ENCODE results near the gene PCDHA9. TPM values are rescaled to one million over a fixed set of nuclear protein-coding genes. Genes with fewer than 3 reads are reported as not detected.
"Not testable (repeated sequence)": the region's sequence is repeated elsewhere in the genome, so short reads cannot be mapped to it uniquely, and the experiment has no call there.

Gene PCDHA9, protein sequence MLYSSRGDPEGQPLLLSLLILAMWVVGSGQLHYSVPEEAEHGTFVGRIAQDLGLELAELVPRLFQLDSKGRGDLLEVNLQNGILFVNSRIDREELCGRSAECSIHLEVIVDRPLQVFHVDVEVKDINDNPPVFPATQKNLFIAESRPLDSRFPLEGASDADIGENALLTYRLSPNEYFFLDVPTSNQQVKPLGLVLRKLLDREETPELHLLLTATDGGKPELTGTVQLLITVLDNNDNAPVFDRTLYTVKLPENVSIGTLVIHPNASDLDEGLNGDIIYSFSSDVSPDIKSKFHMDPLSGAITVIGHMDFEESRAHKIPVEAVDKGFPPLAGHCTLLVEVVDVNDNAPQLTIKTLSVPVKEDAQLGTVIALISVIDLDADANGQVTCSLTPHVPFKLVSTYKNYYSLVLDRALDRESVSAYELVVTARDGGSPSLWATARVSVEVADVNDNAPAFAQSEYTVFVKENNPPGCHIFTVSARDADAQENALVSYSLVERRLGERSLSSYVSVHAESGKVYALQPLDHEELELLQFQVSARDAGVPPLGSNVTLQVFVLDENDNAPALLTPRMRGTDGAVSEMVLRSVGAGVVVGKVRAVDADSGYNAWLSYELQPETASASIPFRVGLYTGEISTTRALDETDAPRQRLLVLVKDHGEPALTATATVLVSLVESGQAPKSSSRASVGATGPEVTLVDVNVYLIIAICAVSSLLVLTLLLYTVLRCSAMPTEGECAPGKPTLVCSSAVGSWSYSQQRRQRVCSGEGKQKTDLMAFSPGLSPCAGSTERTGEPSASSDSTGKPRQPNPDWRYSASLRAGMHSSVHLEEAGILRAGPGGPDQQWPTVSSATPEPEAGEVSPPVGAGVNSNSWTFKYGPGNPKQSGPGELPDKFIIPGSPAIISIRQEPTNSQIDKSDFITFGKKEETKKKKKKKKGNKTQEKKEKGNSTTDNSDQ
- polyA plus RNA-seq: under 1 TPM in 1 of 2 donors, not detected in 1; 0.02 TPM

DNA sequence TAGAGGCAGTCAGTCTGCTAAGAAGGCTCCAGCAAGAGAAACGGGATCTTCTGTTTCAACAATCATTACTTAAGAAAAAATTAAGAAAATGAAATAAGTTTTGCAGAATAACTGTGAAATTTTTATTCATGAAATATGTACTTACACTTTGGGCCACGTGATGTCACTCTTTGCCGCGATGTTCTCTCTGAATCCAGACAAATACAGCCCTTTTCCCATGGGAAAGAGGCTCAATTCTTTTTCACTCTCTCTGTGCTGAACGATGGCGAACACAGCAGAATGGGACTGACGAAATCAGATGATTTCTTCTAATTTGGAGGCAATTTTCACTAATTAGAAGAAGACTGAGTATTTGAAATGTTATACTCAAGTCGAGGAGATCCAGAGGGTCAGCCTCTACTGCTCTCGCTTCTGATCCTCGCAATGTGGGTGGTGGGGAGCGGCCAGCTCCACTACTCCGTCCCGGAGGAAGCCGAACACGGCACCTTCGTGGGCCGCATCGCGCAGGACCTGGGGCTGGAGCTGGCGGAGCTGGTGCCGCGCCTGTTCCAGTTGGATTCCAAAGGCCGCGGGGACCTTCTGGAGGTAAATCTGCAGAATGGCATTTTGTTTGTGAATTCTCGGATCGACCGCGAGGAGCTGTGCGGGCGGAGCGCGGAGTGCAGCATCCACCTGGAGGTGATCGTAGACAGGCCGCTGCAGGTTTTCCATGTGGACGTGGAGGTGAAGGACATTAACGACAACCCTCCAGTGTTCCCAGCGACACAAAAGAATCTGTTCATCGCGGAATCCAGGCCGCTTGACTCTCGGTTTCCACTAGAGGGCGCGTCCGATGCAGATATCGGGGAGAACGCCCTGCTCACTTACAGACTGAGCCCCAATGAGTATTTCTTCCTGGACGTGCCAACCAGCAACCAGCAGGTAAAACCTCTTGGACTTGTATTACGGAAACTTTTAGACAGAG is at the start of gene PCDHA9:
TSS of gene PCDHA9 (plus strand) at position 244 of the 964 bp plus-strand sequence. CDS start at position 358, 114 bp downstream.
- not testable (repeated sequence) for H3K27me3 ChIP-seq (ENCODE audit: control insufficient read depth in 1 of 2, insufficient read depth in 2 of 2, low read length in 2 of 2); H3K4me1 ChIP-seq (ENCODE audit: control insufficient read depth in 2 of 2, insufficient read depth in 2 of 2, low read length in 1 of 2); H3K36me3 ChIP-seq (ENCODE audit: control insufficient read depth in 2 of 2, insufficient read depth in 2 of 2, low read length in 1 of 2); H3K27ac ChIP-seq (ENCODE audit: low read depth in 2 of 2, low read length in 1 of 2); H3K4me3 ChIP-seq (ENCODE audit: low read depth in 1 of 2, low read length in 2 of 2)
- 18 to 24% methylated on average over 10 to 46 of the region's 48 CpGs for WGBS, 2 donors
- peaks cover 0 to 20% of the 10 kb centered on the region in 2 donors for H3K9me3 ChIP-seq (ENCODE audit: control insufficient read depth in 2 of 2, insufficient read depth in 1 of 2, low read depth in 1 of 2, low read length in 1 of 2)

DNA sequence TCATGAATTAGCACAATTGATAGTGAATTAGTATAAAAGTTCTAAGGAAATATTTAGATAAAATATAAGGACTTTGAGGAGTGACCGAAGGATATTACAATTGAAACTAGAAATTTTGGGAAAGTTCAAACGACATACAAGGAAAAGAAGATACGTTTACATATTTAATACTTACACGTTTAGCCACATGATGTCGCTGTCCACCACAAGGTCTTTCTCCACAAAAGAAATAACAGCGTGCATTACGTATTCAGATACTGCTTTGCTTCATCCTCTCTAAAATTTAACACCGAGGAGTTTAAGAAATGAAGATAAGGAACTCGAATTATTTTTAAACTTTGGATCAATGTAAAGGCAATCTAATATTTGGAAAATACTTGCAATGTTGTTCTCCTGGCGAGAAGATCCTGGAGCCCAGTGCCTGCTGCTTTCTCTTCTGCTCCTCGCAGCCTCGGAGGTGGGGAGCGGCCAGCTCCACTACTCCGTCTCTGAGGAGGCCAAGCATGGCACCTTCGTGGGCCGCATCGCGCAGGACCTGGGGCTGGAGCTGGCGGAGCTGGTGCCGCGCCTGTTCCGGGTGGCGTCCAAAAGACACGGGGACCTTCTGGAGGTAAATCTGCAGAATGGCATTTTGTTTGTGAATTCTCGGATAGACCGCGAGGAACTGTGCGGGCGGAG is 47.2 kb upstream of the PCDHA9 start, which contains the start of gene PCDHA3:
TSS of gene PCDHA3 (plus strand) at position 242 of the 678 bp plus-strand sequence.
- WGBS, 2 donors: 23 to 25% methylated on average over 29 of the region's 29 CpGs
- no peak within 1 kb of the TSS for H3K27ac ChIP-seq (ENCODE audit: low read depth in 2 of 2, low read length in 1 of 2)
- H3K4me1 ChIP-seq (ENCODE audit: control insufficient read depth in 2 of 2, insufficient read depth in 2 of 2, low read length in 1 of 2): peaks cover 0 to 4% of the 10 kb centered on the region in 2 donors
- H3K36me3 ChIP-seq (ENCODE audit: control insufficient read depth in 2 of 2, insufficient read depth in 2 of 2, low read length in 1 of 2): no peaks in the 10 kb centered on the region
- H3K4me3 ChIP-seq (ENCODE audit: low read depth in 1 of 2, low read length in 2 of 2): no peak within 1 kb of the TSS
- H3K9me3 ChIP-seq (ENCODE audit: control insufficient read depth in 2 of 2, insufficient read depth in 1 of 2, low read depth in 1 of 2, low read length in 1 of 2): peaks cover 19 to 30% of the 10 kb centered on the region in 2 donors
- H3K27me3 ChIP-seq (ENCODE audit: control insufficient read depth in 1 of 2, insufficient read depth in 2 of 2, low read length in 2 of 2): peaks cover 0 to 2% of the 10 kb centered on the region in 2 donors

DNA sequence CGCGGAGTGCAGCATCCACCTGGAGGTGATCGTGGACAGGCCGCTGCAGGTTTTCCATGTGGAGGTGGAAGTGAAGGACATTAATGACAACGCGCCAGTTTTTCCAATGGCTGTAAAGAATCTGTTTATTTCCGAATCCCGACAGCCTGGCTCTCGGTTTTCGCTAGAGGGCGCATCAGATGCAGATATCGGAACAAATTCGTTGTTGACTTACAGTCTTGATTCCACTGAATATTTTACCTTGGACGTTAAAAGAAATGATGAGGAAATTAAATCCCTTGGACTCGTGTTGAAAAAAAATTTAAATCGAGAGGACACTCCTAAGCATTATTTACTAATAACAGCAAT is 46.7 kb upstream of the PCDHA9 start:
- peaks cover 0 to 2% of the 10 kb centered on the region in 2 donors for H3K27me3 ChIP-seq (ENCODE audit: control insufficient read depth in 1 of 2, insufficient read depth in 2 of 2, low read length in 2 of 2)
- H3K4me1 ChIP-seq (ENCODE audit: control insufficient read depth in 2 of 2, insufficient read depth in 2 of 2, low read length in 1 of 2): peaks cover 0 to 4% of the 10 kb centered on the region in 2 donors
- H3K4me3 ChIP-seq (ENCODE audit: low read depth in 1 of 2, low read length in 2 of 2): no peak overlapping the region
- peaks cover 14 to 26% of the 10 kb centered on the region in 2 donors for H3K9me3 ChIP-seq (ENCODE audit: control insufficient read depth in 2 of 2, insufficient read depth in 1 of 2, low read depth in 1 of 2, low read length in 1 of 2)
- 19 to 22% methylated on average over 16 of the region's 16 CpGs for WGBS, 2 donors
- no peaks in the 10 kb centered on the region for H3K36me3 ChIP-seq (ENCODE audit: control insufficient read depth in 2 of 2, insufficient read depth in 2 of 2, low read length in 1 of 2)
- H3K27ac ChIP-seq (ENCODE audit: low read depth in 2 of 2, low read length in 1 of 2): no peak overlapping the region

DNA sequence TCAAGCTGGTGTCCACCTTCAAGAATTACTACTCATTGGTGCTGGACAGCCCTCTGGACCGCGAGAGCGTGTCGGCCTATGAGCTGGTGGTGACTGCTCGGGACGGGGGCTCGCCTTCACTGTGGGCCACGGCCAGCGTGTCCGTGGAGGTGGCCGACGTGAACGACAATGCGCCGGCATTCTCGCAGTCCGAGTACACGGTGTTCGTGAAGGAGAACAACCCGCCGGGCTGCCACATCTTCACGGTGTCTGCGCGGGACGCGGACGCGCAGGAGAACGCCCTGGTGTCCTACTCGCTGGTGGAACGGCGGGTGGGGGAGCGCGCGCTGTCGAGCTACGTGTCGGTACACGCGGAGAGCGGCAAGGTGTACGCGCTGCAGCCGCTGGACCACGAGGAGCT is 45.8 kb upstream of the PCDHA9 start:
- not testable (repeated sequence) for H3K27me3 ChIP-seq (ENCODE audit: control insufficient read depth in 1 of 2, insufficient read depth in 2 of 2, low read length in 2 of 2); H3K4me3 ChIP-seq (ENCODE audit: low read depth in 1 of 2, low read length in 2 of 2); H3K36me3 ChIP-seq (ENCODE audit: control insufficient read depth in 2 of 2, insufficient read depth in 2 of 2, low read length in 1 of 2); H3K4me1 ChIP-seq (ENCODE audit: control insufficient read depth in 2 of 2, insufficient read depth in 2 of 2, low read length in 1 of 2); H3K27ac ChIP-seq (ENCODE audit: low read depth in 2 of 2, low read length in 1 of 2)
- H3K9me3 ChIP-seq (ENCODE audit: control insufficient read depth in 2 of 2, insufficient read depth in 1 of 2, low read depth in 1 of 2, low read length in 1 of 2): peaks cover 11 to 21% of the 10 kb centered on the region in 2 donors
- 51 to 54% methylated on average over 45 of the region's 45 CpGs for WGBS, 2 donors

DNA sequence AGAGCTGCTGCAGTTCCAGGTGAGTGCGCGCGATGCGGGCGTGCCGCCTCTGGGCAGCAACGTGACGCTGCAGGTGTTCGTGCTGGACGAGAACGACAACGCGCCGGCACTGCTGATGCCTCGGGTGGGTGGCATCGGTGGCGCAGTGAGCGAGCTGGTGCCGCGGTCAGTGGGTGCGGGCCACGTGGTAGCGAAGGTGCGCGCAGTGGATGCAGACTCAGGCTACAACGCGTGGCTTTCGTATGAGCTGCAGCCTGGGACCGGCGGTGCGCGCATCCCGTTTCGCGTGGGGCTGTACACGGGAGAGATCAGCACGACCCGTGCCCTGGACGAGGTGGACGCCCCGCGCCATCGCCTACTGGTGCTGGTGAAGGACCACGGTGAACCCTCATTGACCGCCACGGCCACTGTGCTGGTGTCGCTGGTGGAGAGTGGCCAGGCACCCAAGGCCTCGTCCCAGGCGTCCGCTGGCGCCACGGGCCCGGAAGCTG is 45.4 kb upstream of the PCDHA9 start:
- Histone ChIP-seq H3K9me3 (ENCODE audit: control insufficient read depth in 2 of 2, insufficient read depth in 1 of 2, low read depth in 1 of 2, low read length in 1 of 2) (peaks cover 11 to 21% of the 10 kb centered on the region in 2 donors), H3K4me3 (ENCODE audit: low read depth in 1 of 2, low read length in 2 of 2) (no peak overlapping the region), H3K27ac (ENCODE audit: low read depth in 2 of 2, low read length in 1 of 2) (no peak overlapping the region), H3K27me3 (ENCODE audit: control insufficient read depth in 1 of 2, insufficient read depth in 2 of 2, low read length in 2 of 2) (peaks cover 0 to 2% of the 10 kb centered on the region in 2 donors), H3K36me3 (ENCODE audit: control insufficient read depth in 2 of 2, insufficient read depth in 2 of 2, low read length in 1 of 2) (no peaks in the 10 kb centered on the region), H3K4me1 (ENCODE audit: control insufficient read depth in 2 of 2, insufficient read depth in 2 of 2, low read length in 1 of 2) (peaks cover 0 to 4% of the 10 kb centered on the region in 2 donors)
- 49 to 51% methylated on average over 44 to 53 of the region's 53 CpGs for WGBS, 2 donors

DNA sequence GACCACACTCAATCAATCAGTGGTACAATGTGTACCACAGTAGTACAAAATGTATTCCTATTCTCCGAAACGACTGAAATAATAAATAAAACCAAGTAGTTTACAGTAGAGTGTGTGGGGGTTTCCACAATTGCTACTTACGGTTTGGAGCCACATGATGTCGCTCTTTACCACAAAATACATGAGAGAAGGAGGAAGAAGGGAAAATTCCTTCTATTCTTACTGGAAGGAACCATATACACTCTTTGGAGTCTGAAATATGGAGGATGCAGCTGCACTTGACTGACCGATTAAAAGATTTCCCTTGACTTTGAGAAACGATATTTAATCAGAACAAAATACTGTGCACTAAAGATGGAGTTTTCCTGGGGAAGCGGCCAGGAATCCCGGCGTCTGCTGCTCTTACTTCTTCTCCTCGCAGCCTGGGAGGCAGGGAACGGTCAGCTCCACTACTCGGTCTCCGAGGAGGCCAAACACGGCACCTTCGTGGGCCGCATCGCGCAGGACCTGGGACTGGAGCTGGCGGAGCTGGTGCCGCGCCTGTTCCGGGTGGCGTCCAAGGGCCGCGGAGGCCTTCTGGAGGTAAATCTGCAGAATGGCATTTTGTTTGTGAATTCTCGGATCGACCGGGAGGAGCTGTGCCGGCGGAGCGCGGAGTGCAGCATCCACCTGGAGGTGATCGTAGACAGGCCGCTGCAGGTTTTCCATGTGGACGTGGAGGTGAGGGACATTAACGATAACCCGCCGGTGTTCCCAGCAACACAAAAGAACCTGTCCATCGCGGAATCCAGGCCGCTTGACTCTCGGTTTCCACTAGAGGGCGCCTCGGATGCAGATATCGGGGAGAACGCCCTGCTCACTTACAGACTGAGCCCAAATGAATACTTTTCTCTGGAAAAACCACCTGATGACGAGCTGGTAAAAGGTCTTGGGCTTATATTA is 41.1 kb upstream of the PCDHA9 start, which contains the start of gene PCDHA4:
TSS of gene PCDHA4 (plus strand) at position 235 of the 942 bp plus-strand sequence.
- Histone ChIP-seq H3K27me3 (ENCODE audit: control insufficient read depth in 1 of 2, insufficient read depth in 2 of 2, low read length in 2 of 2) (peaks cover 0 to 2% of the 10 kb centered on the region in 2 donors), H3K27ac (ENCODE audit: low read depth in 2 of 2, low read length in 1 of 2) (no peak within 1 kb of the TSS), H3K36me3 (ENCODE audit: control insufficient read depth in 2 of 2, insufficient read depth in 2 of 2, low read length in 1 of 2) (no peaks in the 10 kb centered on the region), H3K4me1 (ENCODE audit: control insufficient read depth in 2 of 2, insufficient read depth in 2 of 2, low read length in 1 of 2) (peaks cover 0 to 4% of the 10 kb centered on the region in 2 donors), H3K4me3 (ENCODE audit: low read depth in 1 of 2, low read length in 2 of 2) (no peak within 1 kb of the TSS), H3K9me3 (ENCODE audit: control insufficient read depth in 2 of 2, insufficient read depth in 1 of 2, low read depth in 1 of 2, low read length in 1 of 2) (peaks cover 18 to 29% of the 10 kb centered on the region in 2 donors)
- 20 to 24% methylated on average over 35 to 38 of the region's 47 CpGs for WGBS, 2 donors

DNA sequence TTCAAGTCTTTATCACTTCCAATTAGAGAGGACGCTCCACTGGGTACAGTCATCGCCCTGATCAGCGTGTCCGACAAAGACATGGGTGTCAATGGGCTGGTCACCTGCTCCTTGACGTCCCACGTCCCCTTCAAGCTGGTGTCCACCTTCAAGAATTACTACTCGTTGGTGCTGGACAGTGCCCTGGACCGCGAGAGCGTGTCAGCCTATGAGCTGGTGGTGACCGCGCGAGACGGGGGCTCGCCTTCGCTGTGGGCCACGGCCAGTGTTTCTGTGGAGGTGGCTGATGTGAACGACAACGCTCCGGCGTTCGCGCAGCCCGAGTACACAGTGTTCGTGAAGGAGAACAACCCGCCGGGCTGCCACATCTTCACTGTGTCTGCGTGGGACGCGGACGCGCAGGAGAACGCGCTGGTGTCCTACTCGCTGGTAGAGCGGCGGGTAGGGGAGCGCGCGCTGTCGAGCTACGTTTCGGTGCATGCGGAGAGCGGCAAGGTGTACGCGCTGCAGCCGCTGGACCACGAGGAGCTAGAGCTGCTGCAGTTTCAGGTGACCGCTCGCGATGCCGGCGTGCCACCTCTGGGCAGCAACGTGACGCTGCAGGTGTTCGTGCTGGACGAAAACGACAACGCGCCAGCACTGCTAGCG is 39.8 kb upstream of the PCDHA9 start:
- 62 to 66% methylated on average over 62 of the region's 62 CpGs for WGBS, 2 donors
- H3K27me3 ChIP-seq (ENCODE audit: control insufficient read depth in 1 of 2, insufficient read depth in 2 of 2, low read length in 2 of 2): not testable (repeated sequence)
- H3K9me3 ChIP-seq (ENCODE audit: control insufficient read depth in 2 of 2, insufficient read depth in 1 of 2, low read depth in 1 of 2, low read length in 1 of 2): peaks cover 11 to 17% of the 10 kb centered on the region in 2 donors

More for the DNA sequence above, 39.8 kb upstream of the PCDHA9 start:
- H3K36me3 ChIP-seq (ENCODE audit: control insufficient read depth in 2 of 2, insufficient read depth in 2 of 2, low read length in 1 of 2); H3K27ac ChIP-seq (ENCODE audit: low read depth in 2 of 2, low read length in 1 of 2); H3K4me1 ChIP-seq (ENCODE audit: control insufficient read depth in 2 of 2, insufficient read depth in 2 of 2, low read length in 1 of 2); H3K4me3 ChIP-seq (ENCODE audit: low read depth in 1 of 2, low read length in 2 of 2): not testable (repeated sequence)

All from esophagus (tissue), 2 donors.